Activated B cell treated with CpG ODN at 0.5 μM for 24 hours (primary cell): ENCODE measurements around the gene GPR142. TPM values are rescaled to one million over a fixed set of nuclear protein-coding genes. Genes with fewer than 3 reads are reported as not detected.

Experiments
- ATAC-seq: fragments of 200-7000 bp; cut with Tn5 transposase; one replicate; pipeline ENCODE4 v1.10.0; 2021; ENCODE audit warnings: low read depth, mild to moderate bottlenecking, moderate library complexity
- CTCF ChIA-PET: fragments of 350-600 bp; sonication (Branson Sonifier 250); formaldehyde crosslinking; loops from one replicate; lab custom pipeline; 2021; ENCODE audit warnings: antibody characterized with exemption; lab: Charles Lee
- POLR2A ChIA-PET: fragments of 350-600 bp; sonication (Branson Sonifier 250); formaldehyde crosslinking; loops from one replicate; lab custom pipeline; 2021; ENCODE audit warnings: antibody characterized with exemption; lab: Charles Lee
- DNase-seq: peaks from one replicate; pipeline ENCODE4 v3.0.0; 2022
- H3K27ac Mint-ChIP-seq: one replicate; pipeline ENCODE4 v1.8.0; 2020; ENCODE audit warnings: mixed read lengths
- H3K27me3 Mint-ChIP-seq: one replicate; pipeline ENCODE4 v1.8.0; 2021; ENCODE audit warnings: mixed read lengths
- H3K36me3 Mint-ChIP-seq: one replicate; pipeline ENCODE4 v1.8.0; 2021; ENCODE audit warnings: low read depth, mixed read lengths
- H3K4me1 Mint-ChIP-seq: one replicate; pipeline ENCODE4 v1.8.0; 2021; ENCODE audit warnings: mixed read lengths
- H3K4me3 Mint-ChIP-seq: one replicate; pipeline ENCODE4 v1.8.0; 2020; ENCODE audit warnings: mild to moderate bottlenecking, mixed read lengths
- H3K9me3 Mint-ChIP-seq: one replicate; pipeline ENCODE4 v1.8.0; 2020; ENCODE audit warnings: mixed read lengths
- intact Hi-C: fragments of 100-400 bp; cut with micrococcal nuclease; formaldehyde crosslinking; loops from one replicate; pipeline ENCODE4 v1.15.1; 2024
- total RNA-seq: library from RNA; stranded (reverse); gene quantifications from 2 replicates; pipeline ENCODE4 v1.2.3, GENCODE V29; 2022
- TF ChIP-seq, protein P1 (sequence below): fragments of 200-600 bp; IDR thresholded peaks from one replicate; pipeline ENCODE4 v1.8.0; 2022; ENCODE audit warnings: antibody characterized with exemption, mild to moderate bottlenecking

GPR142 gene
- total RNA-seq, 1 donor from 2014 or later = not detected

DNA sequence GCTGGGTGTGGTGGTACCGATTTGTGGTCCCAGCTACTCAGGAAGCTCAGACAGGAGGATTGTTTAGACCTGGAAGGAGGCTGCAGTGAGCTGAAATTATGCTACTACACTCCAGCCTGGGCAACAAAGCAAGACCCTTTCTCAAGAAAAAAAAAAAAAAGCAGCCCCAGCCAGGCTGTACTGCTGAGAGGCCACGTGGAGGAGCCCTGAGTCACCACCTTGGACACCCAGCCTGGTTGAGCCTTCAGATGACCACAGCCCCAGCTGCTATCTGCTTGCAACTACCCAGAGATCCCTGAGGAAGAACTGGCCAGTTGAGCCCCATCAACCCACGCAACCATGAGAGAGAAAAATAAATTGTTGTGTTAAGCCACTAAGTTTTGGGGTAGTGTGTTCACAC lies 41.0 kb downstream of the GPR142 start:
- ChIA-PET POLR2A (interaction anchor here (0.6 kb wide), 1 partner anchor 12 kb away, joined by 4 read pairs; no protein-coding TSS in a partner anchor), CTCF (interaction anchor here (0.9 kb wide), 1 partner anchor 47 kb away, joined by 4 read pairs; no protein-coding TSS in a partner anchor)
- H3K27ac Mint-ChIP-seq = no peak overlapping the region
- no peaks in the 10 kb centered on the region for H3K4me1 Mint-ChIP-seq
- no peaks in the 10 kb centered on the region for H3K36me3 Mint-ChIP-seq
- DNase-seq = no peak
- H3K27me3 Mint-ChIP-seq = peaks cover 13% of the 10 kb centered on the region
- no peak for ATAC-seq
- H3K4me3 Mint-ChIP-seq = no peak overlapping the region
- H3K9me3 Mint-ChIP-seq = no peaks in the 10 kb centered on the region
- intact Hi-C loops = no loop called here
- TF ChIP-seq, protein P1, sequence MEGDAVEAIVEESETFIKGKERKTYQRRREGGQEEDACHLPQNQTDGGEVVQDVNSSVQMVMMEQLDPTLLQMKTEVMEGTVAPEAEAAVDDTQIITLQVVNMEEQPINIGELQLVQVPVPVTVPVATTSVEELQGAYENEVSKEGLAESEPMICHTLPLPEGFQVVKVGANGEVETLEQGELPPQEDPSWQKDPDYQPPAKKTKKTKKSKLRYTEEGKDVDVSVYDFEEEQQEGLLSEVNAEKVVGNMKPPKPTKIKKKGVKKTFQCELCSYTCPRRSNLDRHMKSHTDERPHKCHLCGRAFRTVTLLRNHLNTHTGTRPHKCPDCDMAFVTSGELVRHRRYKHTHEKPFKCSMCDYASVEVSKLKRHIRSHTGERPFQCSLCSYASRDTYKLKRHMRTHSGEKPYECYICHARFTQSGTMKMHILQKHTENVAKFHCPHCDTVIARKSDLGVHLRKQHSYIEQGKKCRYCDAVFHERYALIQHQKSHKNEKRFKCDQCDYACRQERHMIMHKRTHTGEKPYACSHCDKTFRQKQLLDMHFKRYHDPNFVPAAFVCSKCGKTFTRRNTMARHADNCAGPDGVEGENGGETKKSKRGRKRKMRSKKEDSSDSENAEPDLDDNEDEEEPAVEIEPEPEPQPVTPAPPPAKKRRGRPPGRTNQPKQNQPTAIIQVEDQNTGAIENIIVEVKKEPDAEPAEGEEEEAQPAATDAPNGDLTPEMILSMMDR = no peak

DNA sequence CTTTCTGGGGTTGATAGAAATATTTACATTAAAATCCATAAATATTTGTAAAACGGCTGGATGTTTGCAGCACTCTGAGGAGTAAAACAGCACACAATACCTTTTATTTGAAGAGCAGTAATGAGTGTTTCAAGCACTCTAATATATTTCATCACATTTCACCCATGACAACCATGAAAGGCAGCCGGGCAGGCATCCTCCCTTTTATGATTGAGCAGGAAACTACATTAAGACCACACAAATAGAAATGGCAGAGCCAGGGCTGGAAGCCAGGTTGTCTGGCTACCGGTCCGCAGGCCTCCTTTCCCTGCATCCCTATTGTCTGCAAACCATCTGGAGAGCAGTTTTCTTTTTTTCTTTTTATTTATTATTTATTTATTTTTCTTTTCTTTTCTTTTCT lies 41.5 kb downstream of the GPR142 start:
- no peaks in the 10 kb centered on the region for H3K4me1 Mint-ChIP-seq
- no peak for ATAC-seq
- H3K4me3 Mint-ChIP-seq = no peak overlapping the region
- no peak overlapping the region for H3K27ac Mint-ChIP-seq
- no peaks in the 10 kb centered on the region for H3K36me3 Mint-ChIP-seq
- TF ChIP-seq, protein P1 = no peak
- no peaks in the 10 kb centered on the region for H3K9me3 Mint-ChIP-seq
- H3K27me3 Mint-ChIP-seq = peaks cover 13% of the 10 kb centered on the region
- POLR2A ChIA-PET = no interaction called here
- intact Hi-C loops = no loop called here
- CTCF ChIA-PET = interaction anchor here (0.9 kb wide), 1 partner anchor 46 kb away, joined by 4 read pairs; no protein-coding TSS in a partner anchor
- DNase-seq = no peak

DNA sequence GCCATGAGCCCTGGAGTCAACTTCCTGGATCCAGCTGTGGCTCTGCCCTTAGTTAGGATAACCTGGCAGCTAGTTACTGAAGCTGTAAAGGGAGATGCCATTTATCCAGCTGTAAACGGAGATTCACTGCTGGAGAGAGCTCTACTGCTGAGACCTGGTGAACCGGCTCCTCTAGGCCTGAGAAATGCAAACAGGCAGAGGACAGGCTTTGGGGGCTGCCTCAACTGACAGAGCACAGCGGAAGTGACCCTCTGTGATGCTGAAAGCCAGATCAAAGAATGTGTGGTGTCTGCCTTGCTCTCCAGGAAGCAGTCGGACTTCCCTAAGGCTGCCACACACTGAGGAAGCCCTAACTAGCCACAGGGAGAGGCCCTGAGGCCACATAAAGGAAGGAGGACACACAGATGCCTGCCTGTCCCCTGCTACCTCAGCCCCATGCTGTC lies 42.7 kb downstream of the GPR142 start:
- DNase-seq (no peak), ATAC-seq (no peak)
- peaks cover 7% of the 10 kb centered on the region for H3K4me1 Mint-ChIP-seq
- no peaks in the 10 kb centered on the region for H3K9me3 Mint-ChIP-seq
- CTCF ChIA-PET = no interaction called here
- no peak overlapping the region for H3K4me3 Mint-ChIP-seq
- H3K27ac Mint-ChIP-seq = no peak overlapping the region
- no peaks in the 10 kb centered on the region for H3K36me3 Mint-ChIP-seq
- intact Hi-C loops = loop anchor here (5.0 kb wide), 1 partner anchor 42 kb away; no protein-coding TSS in a partner anchor
- H3K27me3 Mint-ChIP-seq = peaks cover 10% of the 10 kb centered on the region
- POLR2A ChIA-PET = no interaction called here
- TF ChIP-seq, protein P1 = no peak

DNA sequence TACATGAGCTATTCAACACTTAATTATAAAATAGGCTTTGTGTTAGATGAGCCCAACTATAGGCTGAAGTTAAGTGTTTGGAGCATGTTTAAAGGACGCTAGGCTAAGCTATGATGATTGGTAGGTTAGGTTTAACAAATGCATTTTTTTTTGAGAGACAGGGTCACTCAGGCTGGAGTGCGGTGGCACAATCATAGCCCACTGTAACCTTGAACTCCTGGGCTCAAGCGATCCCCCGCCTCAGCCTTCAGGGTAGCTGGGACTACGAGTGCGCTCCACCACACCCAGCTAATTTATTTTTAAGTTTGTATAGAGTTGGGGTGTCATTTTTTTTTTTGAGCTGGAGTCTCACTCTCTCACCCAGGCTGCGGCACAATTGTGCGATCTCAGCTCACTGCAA lies 45.3 kb downstream of the GPR142 start:
- DNase-seq (no peak), ATAC-seq (no peak)
- Mint-ChIP-seq H3K27me3 (peaks cover 10% of the 10 kb centered on the region), H3K4me1 (peaks cover 20% of the 10 kb centered on the region), H3K27ac (no peak overlapping the region), H3K9me3 (no peaks in the 10 kb centered on the region), H3K36me3 (no peaks in the 10 kb centered on the region), H3K4me3 (no peak overlapping the region)
- TF ChIP-seq, protein P1 = no peak
- intact Hi-C loops = loop anchor here (5.0 kb wide), 1 partner anchor 40 kb away; no protein-coding TSS in a partner anchor
- ChIA-PET POLR2A (no interaction called here), CTCF (no interaction called here)

DNA sequence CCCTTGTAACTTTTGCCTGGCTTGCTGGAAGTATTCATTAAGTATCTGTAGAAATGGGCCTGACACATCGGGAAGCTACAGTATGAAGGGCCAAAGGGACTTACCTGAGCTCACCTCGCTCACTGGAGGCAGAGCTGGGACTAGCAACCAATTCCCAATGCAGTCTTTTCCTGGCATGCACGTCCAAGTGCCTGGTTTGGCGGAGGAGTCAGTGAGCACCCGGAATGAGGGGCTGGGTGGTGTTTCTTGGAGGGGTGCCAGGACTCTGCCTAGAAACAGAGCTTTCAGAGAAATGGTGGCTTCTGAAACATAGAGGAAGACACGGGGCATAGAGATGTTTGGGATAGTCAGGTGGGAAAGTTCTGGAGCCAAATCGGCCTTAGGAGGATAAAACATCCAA lies 46.2 kb downstream of the GPR142 start:
- no peaks in the 10 kb centered on the region for H3K9me3 Mint-ChIP-seq
- H3K4me1 Mint-ChIP-seq = peaks cover 24% of the 10 kb centered on the region
- no peak overlapping the region for H3K4me3 Mint-ChIP-seq
- CTCF ChIA-PET = no interaction called here
- no peaks in the 10 kb centered on the region for H3K36me3 Mint-ChIP-seq
- no peak overlapping the region for H3K27ac Mint-ChIP-seq
- no peak for ATAC-seq
- H3K27me3 Mint-ChIP-seq = peaks cover 10% of the 10 kb centered on the region
- TF ChIP-seq, protein P1 = no peak
- intact Hi-C loops = loop anchor here (5.0 kb wide), 1 partner anchor 39 kb away; no protein-coding TSS in a partner anchor
- POLR2A ChIA-PET = interaction anchor here (1.3 kb wide), 1 partner anchor 17 kb away, joined by 7 read pairs; no protein-coding TSS in a partner anchor
- no peak for DNase-seq
